ENCODE data around the gene PHRF1.

The PHRF1 gene

DNA sequence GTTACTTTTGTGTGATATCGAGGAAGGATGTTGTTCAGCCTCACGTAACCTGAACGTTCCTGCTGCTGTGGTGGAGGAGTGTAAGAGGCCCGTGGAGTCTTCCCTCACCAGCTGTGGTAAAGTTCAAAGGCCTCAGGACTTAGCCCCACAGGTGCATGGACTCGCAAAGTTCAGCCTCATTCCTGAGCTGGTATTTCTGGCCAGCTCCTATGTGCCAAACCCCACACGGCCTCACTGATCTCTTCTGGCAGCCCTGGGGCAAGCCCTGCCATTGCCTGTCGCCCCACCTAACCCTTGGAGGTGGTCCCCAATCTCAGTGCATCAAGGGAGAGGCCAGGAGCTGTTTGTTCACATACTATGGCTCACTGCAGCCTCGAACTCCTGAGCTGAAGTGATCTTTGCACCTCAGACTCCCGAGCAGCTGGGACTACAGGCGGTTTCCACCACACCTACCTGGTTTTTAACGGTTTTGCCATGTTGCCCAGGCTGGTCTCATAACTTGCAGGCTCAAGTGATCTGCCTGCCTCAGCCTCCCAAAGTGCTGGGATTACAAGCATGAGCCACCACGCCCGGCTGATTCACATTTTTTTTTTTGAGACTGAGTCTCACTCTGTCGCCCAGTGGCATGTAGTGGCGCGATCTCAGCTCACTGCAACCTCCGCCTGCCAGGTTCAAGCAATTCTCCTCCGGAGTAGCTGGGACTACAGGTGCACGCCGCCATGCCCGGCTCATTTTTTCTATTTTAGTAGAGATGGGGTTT lies 2.2 kb downstream of the PHRF1 start:
- no peaks in the 10 kb centered on the region for H3K27me3 ChIP-seq (ENCODE audit: low read depth)
- H3K9me3 ChIP-seq: no peaks in the 10 kb centered on the region
- H3K4me3 ChIP-seq: peak overlapping the region; percentile 73
- DNase-seq (ENCODE audit: low spot score in 2 of 2): no peak
- H3K36me3 ChIP-seq (replicated peaks): peaks cover 35% of the 10 kb centered on the region
- H3K4me1 ChIP-seq: peaks cover 6% of the 10 kb centered on the region
- in situ Hi-C loops (cut with MboI; ENCODE audit: low sequenced_read_pairs): no loop called here

GRCh38 chr11:579830-580601 lies 3.7 kb downstream of the PHRF1 start:
- in situ Hi-C loops (cut with MboI; ENCODE audit: low sequenced_read_pairs): no loop called here
- Histone ChIP-seq H3K4me1 (peaks cover 6% of the 10 kb centered on the region), H3K4me3 (no peak overlapping the region), H3K36me3 (replicated peaks) (peaks cover 41% of the 10 kb centered on the region), H3K27me3 (ENCODE audit: low read depth) (no peaks in the 10 kb centered on the region), H3K9me3 (no peaks in the 10 kb centered on the region)
- no peak for DNase-seq (ENCODE audit: low spot score in 2 of 2)

DNA sequence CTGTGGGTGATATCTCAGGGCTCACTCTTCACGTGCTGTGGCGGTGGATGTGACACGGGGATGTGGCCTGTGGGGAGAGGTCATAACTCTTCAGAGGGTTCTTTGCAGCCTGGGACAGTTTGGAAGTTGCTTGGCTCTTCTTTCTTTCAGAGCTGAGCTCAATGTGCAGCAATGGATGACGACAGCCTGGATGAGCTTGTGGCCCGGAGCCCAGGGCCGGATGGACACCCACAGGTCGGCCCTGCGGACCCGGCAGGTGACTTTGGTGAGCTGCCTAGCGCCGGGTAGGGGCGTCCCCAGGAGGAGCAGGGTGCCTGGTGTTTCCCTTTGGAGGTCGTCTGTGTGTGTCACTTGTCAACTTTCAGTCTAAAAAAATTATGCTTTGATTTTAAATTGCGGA lies 5.1 kb downstream of the PHRF1 start:
- no peaks in the 10 kb centered on the region for H3K27me3 ChIP-seq (ENCODE audit: low read depth)
- H3K4me1 ChIP-seq: peaks cover 6% of the 10 kb centered on the region
- peaks cover 47% of the 10 kb centered on the region for H3K36me3 ChIP-seq (replicated peaks)
- no peaks in the 10 kb centered on the region for H3K9me3 ChIP-seq
- no peak for DNase-seq (ENCODE audit: low spot score in 2 of 2)
- in situ Hi-C loops (cut with MboI; ENCODE audit: low sequenced_read_pairs): no loop called here
- H3K4me3 ChIP-seq: no peak overlapping the region

- no peak for DNase-seq (ENCODE audit: low spot score in 2 of 2)
- H3K9me3 ChIP-seq: no peaks in the 10 kb centered on the region
- in situ Hi-C loops (cut with MboI; ENCODE audit: low sequenced_read_pairs): no loop called here
- peaks cover 6% of the 10 kb centered on the region for H3K4me1 ChIP-seq
- no peaks in the 10 kb centered on the region for H3K27me3 ChIP-seq (ENCODE audit: low read depth)
- peaks cover 51% of the 10 kb centered on the region for H3K36me3 ChIP-seq (replicated peaks)
- no peak overlapping the region for H3K4me3 ChIP-seq
These were observed 5.5 kb downstream of the PHRF1 start for GRCh38 chr11:581752-582151.

DNA sequence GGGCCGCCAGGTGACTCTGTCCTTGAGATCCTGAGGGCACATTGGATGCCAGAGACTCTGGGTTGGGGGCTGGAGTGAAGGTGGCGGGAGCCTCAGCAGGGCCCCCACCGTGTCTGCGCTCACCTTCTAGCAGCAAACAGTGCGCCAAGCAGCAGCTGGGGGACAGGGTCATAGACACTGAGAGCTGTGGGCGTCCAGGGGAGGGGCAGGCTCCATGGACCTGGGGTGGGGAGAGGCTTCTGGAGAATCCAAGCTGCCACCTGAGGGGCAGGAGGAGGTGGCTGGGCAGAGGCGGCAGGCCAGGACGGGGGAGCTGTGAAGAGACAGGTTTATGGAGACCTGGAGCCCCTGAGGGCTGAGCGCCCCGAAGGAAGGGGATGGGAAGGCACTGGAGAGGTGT lies 8.0 kb downstream of the PHRF1 start:
- in situ Hi-C loops (cut with MboI; ENCODE audit: low sequenced_read_pairs): no loop called here
- DNase-seq (ENCODE audit: low spot score in 2 of 2): no peak
- no peaks in the 10 kb centered on the region for H3K27me3 ChIP-seq (ENCODE audit: low read depth)
- no peaks in the 10 kb centered on the region for H3K4me1 ChIP-seq
- no peaks in the 10 kb centered on the region for H3K9me3 ChIP-seq
- peaks cover 68% of the 10 kb centered on the region for H3K36me3 ChIP-seq (replicated peaks)
- no peak overlapping the region for H3K4me3 ChIP-seq

DNA sequence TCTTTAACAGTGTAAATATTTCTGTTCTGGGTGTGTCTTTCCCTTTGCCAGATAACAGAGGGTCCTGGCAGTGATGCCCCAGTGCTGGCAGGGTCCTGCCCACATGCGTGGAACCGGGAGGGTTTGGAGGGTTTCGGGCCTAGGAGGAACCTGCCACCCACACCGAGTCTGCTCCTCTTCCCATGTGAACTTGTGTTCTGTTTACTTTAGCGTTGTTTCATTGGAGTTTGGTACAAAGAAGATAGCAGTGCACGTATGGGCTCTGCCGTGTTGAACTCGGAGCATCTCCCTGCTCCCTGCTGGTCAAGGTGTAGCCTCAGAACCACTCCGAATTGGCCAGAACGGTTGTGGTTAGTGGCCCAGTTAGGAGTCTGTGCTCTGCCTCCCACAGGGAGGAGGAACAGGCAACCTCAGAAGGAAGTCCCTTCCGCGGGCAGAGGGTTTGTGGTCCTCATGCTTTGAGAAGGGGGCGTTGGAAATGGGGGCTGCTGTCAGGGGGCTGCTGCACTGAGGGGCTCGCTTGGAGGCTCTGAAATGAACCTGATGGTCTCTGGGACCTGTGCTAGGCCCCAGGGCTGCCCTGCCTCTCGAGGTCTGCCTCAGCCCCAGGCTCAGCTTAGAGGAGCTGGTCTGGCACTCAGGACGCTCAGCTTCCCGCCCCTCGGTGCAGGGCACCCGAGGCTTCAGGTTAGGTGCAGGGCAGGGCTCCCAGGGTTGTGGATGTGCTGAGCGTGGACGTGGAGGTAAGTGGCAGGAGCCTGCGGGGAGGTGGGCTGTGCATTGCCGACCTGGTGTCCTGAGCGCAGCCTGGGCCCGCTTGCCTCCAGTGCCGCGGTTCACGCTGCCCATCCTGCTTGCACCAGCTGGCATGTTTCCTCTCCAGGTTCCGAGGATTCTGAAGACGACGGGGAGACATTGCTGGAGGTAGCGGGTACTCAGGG lies 10.4 kb downstream of the PHRF1 start:
- DNase-seq (ENCODE audit: low spot score in 2 of 2): no peak
- in situ Hi-C loops (cut with MboI; ENCODE audit: low sequenced_read_pairs): no loop called here
- no peak overlapping the region for H3K4me3 ChIP-seq
- H3K36me3 ChIP-seq (replicated peaks): peaks cover 75% of the 10 kb centered on the region
- no peaks in the 10 kb centered on the region for H3K9me3 ChIP-seq
- no peaks in the 10 kb centered on the region for H3K4me1 ChIP-seq
- H3K27me3 ChIP-seq (ENCODE audit: low read depth): no peaks in the 10 kb centered on the region

DNA sequence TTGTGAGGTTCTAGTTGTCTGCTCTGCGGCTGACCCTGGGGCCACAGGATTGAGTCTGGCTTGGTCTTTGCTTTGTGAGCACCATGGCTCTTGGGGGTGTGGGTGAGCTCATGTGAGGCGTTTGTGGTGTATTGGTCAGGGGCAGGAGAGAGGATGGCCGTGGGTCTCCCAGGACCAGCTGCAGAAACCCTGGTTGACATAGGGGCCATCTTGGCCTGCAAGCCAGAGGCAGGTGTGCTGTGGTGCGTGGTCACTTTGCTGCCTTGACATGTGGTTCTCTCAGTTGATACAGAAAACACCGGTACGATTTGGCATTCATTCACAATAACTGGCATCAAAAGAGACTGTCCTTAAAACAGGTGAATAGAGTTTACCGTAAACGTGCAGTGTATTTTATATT lies 11.3 kb downstream of the PHRF1 start:
- no peak for DNase-seq (ENCODE audit: low spot score in 2 of 2)
- Histone ChIP-seq H3K27me3 (ENCODE audit: low read depth) (no peaks in the 10 kb centered on the region), H3K4me1 (no peaks in the 10 kb centered on the region), H3K36me3 (replicated peaks) (peaks cover 72% of the 10 kb centered on the region), H3K9me3 (no peaks in the 10 kb centered on the region), H3K4me3 (no peak overlapping the region)
- in situ Hi-C loops (cut with MboI; ENCODE audit: low sequenced_read_pairs): no loop called here

DNA sequence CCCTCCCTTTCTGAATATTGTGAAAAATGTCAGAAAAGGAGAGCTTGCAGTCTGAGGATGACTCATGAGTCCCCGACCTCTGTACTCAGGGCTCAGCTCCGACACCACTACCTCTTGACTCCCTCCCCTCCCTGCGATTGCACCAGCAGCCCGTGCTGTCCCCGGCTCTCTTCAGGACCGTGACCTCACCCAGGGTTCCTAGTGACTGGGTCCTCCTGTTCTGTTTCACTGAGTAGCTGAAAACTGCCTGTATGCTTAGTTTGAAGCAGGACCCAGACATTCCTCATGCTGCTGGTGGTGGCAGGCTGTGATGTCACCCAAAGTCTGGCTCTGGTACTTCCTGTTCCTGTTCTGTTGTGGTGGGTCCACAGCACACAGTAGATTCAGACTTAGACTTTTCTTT lies 11.7 kb downstream of the PHRF1 start:
- no peaks in the 10 kb centered on the region for H3K4me1 ChIP-seq
- peaks cover 72% of the 10 kb centered on the region for H3K36me3 ChIP-seq (replicated peaks)
- in situ Hi-C loops (cut with MboI; ENCODE audit: low sequenced_read_pairs): no loop called here
- H3K4me3 ChIP-seq: no peak overlapping the region
- H3K9me3 ChIP-seq: no peaks in the 10 kb centered on the region
- no peak for DNase-seq (ENCODE audit: low spot score in 2 of 2)
- H3K27me3 ChIP-seq (ENCODE audit: low read depth): no peaks in the 10 kb centered on the region

- peaks cover 82% of the 10 kb centered on the region for H3K36me3 ChIP-seq (replicated peaks)
- DNase-seq (ENCODE audit: low spot score in 2 of 2): no peak
- in situ Hi-C loops (cut with MboI; ENCODE audit: low sequenced_read_pairs): no loop called here
- H3K4me3 ChIP-seq: no peak overlapping the region
- H3K27me3 ChIP-seq (ENCODE audit: low read depth): no peaks in the 10 kb centered on the region
- H3K9me3 ChIP-seq: no peaks in the 10 kb centered on the region
- no peaks in the 10 kb centered on the region for H3K4me1 ChIP-seq
These were observed 13.5 kb downstream of the PHRF1 start for GRCh38 chr11:589798-590197.

- Histone ChIP-seq H3K36me3 (replicated peaks) (peaks cover 91% of the 10 kb centered on the region), H3K4me1 (no peaks in the 10 kb centered on the region), H3K9me3 (no peaks in the 10 kb centered on the region), H3K4me3 (no peak overlapping the region), H3K27me3 (ENCODE audit: low read depth) (no peaks in the 10 kb centered on the region)
- in situ Hi-C loops (cut with MboI; ENCODE audit: low sequenced_read_pairs): no loop called here
- no peak for DNase-seq (ENCODE audit: low spot score in 2 of 2)
These were observed 14.7 kb downstream of the PHRF1 start for GRCh38 chr11:590997-591396.

DNA sequence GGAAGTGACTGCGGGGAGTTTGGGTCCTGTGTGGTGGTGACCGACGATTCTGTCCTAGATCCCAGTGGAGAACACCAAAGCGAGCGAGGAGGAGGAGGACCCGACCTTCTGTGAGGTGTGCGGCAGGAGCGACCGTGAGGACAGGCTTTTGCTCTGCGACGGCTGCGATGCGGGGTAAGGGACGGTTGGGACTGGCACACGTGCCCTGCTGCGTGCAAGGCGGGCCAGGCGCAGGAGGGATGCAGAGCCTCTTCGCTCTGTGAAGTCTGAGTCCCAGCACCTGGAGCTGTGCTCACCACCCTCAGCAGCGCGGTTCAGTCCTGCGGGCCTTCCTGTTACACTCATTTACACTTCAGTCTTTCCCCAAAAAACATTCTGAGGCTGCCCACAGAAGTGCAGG lies 16.2 kb downstream of the PHRF1 start:
- Histone ChIP-seq H3K9me3 (no peaks in the 10 kb centered on the region), H3K36me3 (replicated peaks) (peaks cover 88% of the 10 kb centered on the region), H3K4me1 (no peaks in the 10 kb centered on the region), H3K27me3 (ENCODE audit: low read depth) (no peaks in the 10 kb centered on the region), H3K4me3 (no peak overlapping the region)
- in situ Hi-C loops (cut with MboI; ENCODE audit: low sequenced_read_pairs): no loop called here
- DNase-seq (ENCODE audit: low spot score in 2 of 2): no peak

- in situ Hi-C loops (cut with MboI; ENCODE audit: low sequenced_read_pairs): no loop called here
- DNase-seq (ENCODE audit: low spot score in 2 of 2): no peak
These were observed 16.6 kb downstream of the PHRF1 start for GRCh38 chr11:592918-593317.

GRCh38 chr11:593347-593746 lies 17.1 kb downstream of the PHRF1 start:
- H3K4me3 ChIP-seq: no peak overlapping the region
- DNase-seq (ENCODE audit: low spot score in 2 of 2): no peak
- no peaks in the 10 kb centered on the region for H3K9me3 ChIP-seq
- in situ Hi-C loops (cut with MboI; ENCODE audit: low sequenced_read_pairs): no loop called here
- no peaks in the 10 kb centered on the region for H3K4me1 ChIP-seq
- peaks cover 88% of the 10 kb centered on the region for H3K36me3 ChIP-seq (replicated peaks)
- no peaks in the 10 kb centered on the region for H3K27me3 ChIP-seq (ENCODE audit: low read depth)

More at GRCh38 chr11:592918-593317, 16.6 kb downstream of the PHRF1 start:
- H3K27me3 ChIP-seq (ENCODE audit: low read depth): no peaks in the 10 kb centered on the region
- no peaks in the 10 kb centered on the region for H3K9me3 ChIP-seq
- no peak overlapping the region for H3K4me3 ChIP-seq
- no peaks in the 10 kb centered on the region for H3K4me1 ChIP-seq
- H3K36me3 ChIP-seq (replicated peaks): peaks cover 88% of the 10 kb centered on the region
